ENCODE results near the gene ZNF124.

- no peak for TF ChIP-seq CTCF (conservative IDR thresholded peaks at IDR 0.05 in 1 of 2, IDR thresholded peaks at IDR 0.05 in 1 of 2; ENCODE audit: extremely low read depth in 1 of 2, insufficient read depth in 1 of 2, low read depth in 1 of 2, low read length in 2 of 2)
- TF ChIP-seq EZH2 (IDR thresholded peaks at IDR 0.05; ENCODE audit: borderline replicate concordance, low read length), result no peak
These were observed 38.7 kb upstream of the ZNF124 start for GRCh38 chr1:247210376-247211117.
